Sigmoid colon (tissue), 4 donors: ENCODE measurements around the gene ATF7.

Experiments used
- CTCF ChIP-seq, 4 experiments: fragments of 450-650 bp in 3 of 4; fragments of 200-600 bp in 1 of 4; IDR thresholded peaks; one replicate each; pipeline ENCODE4 v1.5.1; 2016 to 2019; ENCODE audit warnings: antibody characterized with exemption in 4 of 4, mild to moderate bottlenecking in 3 of 4, moderate library complexity in 2 of 4
- EP300 ChIP-seq, 4 donors: sonication (generic); formaldehyde crosslinking; IDR thresholded peaks; one replicate each; pipeline ENCODE4 v1.6.1; 2017; ENCODE audit warnings: antibody characterized with exemption in 4 of 4
- POLR2A ChIP-seq, 2 donors: fragments of 450-650 bp; IDR thresholded peaks; one replicate each; pipeline ENCODE4 v1.6.1; 2016; ENCODE audit warnings: antibody characterized with exemption in 2 of 2, mild to moderate bottlenecking in 2 of 2, moderate library complexity in 2 of 2

- TF ChIP-seq POLR2A (IDR thresholded peaks at IDR 0.05) (peak; percentile 98), CTCF (IDR thresholded peaks at IDR 0.05) (no peak), EP300 (IDR thresholded peaks at IDR 0.05) (no peak)
Measured at GRCh38 chr12:53500142-53500775, 125.9 kb downstream of the ATF7 start.
